GM19452 (cell line): Measurements from ENCODE around the gene UGT1A6.
"Not testable (repeated sequence)": the region's sequence is repeated elsewhere in the genome, so short reads cannot be mapped to it uniquely, and the experiment has no call there.

Experiments used
- ATAC-seq: cut with Tn5 transposase; IDR thresholded peaks from one replicate; pipeline ENCODE4 v1.9.1; 2021; ENCODE audit not compliant: unreplicated experiment

UGT1A6 gene

DNA sequence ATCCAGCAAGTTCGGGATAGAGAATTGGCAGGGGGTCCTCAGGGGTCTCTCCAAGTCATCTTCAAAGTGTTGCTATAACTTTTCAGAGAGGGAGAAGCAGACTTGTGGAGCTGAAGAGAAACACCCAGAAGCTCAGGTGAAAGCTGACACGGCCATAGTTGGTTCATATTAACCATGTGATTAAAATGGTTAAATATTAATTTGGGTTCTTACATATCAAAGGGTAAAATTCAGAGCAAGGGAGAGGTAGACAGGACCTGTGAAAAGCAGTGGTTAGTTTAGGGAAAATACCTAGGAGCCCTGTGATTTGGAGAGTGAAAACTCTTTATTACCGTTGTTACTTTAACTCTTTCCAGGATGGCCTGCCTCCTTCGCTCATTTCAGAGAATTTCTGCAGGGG lies at the start of gene UGT1A6:
UGT1A6 (plus strand) TSS at position 243 of the 400 bp plus-strand sequence; CDS start at position 358, 115 bp downstream.
- ATAC-seq, result no peak

DNA sequence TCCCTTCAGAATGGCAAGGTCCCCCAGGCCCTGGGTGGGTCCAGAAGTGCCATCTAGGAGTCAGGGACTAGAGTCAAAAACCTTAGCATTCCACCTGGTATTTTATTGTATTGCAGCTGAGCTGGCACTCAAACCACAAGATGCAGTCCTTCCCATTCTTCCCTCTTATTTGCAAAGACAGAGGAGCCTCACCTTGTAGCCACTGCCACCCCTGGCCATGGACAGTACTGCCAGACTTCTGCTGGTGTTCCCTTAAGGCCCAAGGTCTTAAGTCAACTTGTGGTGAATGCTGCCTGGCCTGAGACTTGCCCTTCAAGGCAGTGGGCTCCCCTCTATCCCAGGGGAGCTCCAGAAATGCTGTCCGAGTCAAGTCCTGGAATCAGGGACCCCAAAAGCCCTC lies 49.6 kb upstream of the UGT1A6 start:
- no peak for ATAC-seq

DNA sequence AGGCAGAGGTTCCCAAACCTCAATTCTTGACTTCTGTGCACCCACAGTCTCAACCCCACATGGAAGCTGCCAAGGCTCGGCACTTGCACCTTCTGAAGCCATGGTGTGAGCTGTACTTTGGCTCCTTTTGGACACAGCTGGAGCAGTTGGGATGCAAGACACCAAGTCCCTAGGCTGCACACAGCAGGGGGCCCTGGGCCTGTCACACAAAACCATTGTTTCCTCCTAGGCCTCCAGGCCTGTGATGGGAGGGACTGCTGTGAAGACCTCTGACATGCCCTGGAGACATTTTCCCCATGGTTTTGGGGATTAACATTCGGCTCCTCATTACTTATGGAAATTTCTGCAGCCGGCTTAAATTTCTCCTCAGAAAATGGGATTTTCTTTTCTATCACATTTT lies 46.7 kb upstream of the UGT1A6 start:
- not testable (repeated sequence) for ATAC-seq

DNA sequence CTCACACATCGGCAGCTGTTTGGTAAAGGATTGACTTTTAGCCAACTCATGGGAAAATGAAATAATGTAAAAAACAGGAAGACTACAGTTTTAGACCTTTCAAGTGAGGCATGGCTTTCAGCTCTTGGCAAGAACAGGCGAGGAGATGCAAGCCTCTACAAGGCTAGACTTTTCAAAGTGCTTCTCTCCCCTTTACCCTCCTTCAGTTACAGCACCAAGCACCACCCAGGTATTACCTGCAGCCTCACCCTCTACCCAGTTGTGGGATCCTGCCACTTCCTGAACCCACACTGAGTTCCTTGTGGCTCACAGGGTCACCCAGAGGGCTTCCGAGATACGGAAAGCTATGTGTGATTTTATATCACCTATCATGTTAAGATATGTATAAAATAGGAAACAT lies 41.7 kb upstream of the UGT1A6 start:
- no peak for ATAC-seq

DNA sequence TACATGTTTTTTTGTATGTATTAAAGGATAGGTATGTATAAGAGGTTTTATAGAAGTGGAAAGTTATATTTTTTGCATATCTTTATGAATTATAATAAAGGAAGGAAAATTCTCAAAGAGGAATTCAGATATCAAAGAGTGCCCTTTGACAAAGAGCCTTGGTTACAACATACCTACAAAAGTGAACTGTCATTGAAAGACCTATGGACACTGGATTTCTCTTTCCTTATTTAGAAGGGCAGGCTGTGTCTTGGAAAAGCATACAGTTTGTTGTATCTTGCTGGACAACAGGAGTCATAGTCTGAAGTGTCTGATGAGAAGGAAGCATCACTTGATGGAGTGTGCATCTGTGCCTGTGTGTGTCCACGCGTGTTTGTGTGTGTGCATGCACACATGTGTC lies 41.3 kb upstream of the UGT1A6 start:
- ATAC-seq, result no peak

DNA sequence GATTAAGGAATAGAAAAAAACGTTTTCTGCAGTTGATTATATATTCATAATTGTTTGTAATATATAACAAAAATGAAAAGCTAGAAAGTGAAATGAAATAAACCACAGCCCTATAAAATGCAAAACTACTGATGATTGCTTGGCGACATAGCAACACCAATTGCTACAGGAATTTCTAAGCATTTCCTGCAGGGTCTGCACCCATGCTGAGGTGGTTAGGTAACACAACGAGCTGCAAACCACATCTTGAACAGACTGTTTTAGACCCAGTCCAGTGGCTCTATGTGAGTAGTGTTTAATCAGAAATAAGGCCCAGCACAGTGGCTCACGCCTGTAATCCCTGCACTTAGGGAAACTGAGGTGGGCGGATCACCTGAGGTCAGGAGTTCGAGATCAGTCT lies 38.2 kb upstream of the UGT1A6 start:
- no peak for ATAC-seq

DNA sequence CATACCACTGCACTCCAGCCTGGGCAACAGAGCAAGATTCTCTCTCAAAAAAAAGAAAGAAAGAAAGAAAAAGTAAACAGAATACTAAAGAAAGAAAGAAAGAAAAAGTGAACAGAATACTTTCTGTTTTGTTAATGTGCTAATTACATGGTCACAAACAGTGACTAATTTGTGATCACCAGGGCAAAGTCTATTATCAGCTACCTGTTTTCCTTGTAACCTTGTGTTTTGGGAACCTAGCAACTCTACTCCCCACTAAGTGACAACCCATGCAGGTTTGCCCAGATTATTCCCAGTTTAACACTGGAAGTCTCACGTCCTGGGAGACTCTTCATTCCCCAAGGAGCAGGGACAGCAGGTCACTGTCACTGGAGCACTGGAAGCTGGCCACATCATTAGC lies 37.6 kb upstream of the UGT1A6 start:
- ATAC-seq, result no peak

DNA sequence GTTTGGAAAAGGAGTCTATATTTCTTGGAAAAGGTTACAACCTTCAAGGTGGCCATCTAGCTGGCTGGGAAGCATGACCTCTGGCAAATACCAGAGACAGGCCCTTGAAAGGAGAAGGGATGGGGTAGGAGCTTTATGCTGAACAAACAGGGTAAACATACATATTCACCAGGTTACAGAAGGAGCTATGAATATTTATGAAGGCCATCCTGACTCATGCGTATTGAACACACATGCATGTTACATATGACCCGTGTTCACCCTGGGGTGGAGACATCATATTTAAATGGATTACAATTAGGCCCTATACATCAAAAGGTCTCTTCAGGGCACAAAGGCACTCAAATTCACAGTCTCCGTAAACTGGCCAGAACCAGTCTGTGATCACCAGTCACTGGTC lies 36.7 kb upstream of the UGT1A6 start:
- not testable (repeated sequence) for ATAC-seq

DNA sequence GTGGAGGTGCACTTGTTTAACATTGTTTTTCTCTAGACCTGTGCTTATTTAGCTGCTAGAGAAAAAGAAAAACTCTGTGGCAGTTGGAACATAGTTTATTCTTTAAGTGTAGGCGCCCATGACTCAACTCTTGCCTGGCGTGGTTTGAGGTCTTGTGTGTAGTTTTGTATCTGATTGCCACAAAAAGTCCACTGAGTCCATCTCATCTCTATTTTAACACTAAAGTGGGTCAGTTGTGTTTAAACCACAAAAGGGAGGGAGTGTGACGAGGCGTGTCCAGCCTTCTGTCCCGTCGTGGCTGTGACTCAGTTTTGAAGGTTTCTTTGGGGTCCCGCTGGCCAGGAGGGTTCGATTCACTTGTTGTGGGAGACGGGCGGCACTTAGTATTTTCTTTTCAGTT lies 36.2 kb upstream of the UGT1A6 start:
- ATAC-seq, result no peak

DNA sequence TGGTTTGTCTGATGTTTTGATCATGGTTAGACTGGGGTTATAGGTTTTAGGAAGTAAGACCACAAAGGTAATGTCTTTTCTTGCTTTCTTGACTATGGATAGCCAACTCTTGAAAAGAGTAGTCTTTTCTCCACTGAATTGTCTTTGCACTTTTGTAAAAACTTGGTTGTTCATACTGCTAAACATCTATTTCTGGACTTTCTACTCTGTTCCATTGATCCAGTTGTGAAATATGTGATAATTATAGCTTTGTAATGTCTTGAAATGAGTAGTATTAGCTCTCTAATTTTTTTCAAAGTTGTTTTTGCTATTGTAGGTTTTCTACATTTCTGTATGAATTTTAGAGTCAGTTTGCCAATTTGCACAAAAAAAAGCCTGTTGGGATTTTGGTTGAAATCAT lies 34.1 kb upstream of the UGT1A6 start:
- no peak for ATAC-seq

DNA sequence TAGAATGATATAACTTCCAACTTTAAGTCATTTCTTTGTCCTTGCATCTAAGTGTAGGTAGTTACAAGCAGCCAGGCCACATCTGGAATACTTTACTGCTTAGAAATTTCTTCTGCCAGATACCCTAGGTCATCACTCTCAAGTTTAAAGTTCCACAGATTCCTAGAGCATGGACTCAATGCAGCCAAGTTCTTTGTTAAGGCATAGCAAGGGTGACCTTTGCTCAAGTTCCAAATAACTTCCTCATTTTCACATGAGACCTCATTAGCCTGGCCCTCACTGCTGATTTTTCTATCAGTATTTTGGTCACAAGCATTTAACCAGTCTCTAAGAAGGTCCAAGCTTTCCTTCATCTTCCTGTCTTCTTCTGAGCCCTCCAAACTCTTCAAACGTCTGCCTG lies 28.8 kb upstream of the UGT1A6 start:
- ATAC-seq, result no peak

DNA sequence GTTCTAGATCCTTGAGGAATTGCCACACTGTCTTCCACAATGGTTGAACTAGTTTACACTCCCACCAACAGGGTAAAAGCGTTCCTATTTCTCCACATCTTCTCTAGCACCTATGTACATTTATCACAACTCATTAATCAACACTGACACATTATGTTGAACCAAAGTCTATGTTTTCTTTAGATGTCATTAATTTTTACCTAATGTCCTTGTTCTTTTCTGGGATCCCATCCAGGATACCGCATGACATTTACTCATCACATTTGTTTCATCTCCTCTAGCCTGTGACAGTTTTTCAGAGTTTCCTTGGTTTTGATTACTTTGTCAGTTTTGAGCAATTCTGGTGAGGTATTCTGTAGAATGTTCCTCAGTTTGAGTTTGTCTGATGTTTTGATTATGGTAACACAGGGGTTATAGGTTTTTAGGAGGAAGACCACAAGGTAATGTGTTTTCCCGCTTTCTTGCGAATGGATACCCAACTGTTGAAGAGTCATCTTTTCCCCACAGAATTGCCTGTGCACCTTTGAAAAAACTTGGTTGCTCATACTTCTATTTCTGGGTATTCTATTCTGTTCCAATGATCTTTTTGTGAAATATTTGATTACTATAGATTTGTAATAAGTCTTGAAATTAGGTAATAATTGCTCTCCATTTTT lies 24.0 kb upstream of the UGT1A6 start:
- ATAC-seq, result no peak

DNA sequence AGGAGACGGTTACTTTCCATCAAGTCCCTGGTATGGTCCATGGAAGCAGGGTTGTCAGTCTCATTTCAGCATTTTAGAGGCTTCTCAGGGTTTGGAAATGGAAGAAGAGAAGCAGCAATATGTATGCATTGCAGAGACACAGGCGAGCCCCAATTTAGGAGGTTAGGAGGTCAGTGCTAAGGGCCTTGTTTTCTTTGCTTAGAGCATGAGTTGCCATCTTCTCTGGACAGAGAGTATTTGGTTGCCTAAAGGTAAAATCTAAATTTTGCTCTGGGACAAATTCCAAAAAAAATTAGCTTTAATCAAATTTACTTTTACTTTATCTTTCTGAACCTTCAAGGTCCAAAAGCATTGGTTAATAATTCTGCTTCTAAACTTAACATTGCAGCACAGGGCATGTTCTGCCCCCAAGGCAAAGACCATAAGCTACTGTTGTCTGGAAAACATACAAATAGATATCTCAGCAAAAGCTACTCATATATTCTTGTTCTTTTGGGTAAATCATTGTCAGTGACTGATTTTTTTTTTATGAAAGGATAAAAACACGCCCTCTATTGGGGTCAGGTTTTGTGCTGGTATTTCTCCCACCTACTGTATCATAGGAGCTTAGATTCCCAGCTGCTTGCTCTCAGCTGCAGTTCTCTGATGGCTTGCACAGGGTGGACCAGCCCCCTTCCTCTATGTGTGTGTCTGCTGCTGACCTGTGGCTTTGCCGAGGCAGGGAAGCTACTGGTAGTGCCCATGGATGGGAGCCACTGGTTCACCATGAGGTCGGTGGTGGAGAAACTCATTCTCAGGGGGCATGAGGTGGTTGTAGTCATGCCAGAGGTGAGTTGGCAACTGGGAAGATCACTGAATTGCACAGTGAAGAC lies 21.2 kb upstream of the UGT1A6 start, which contains the start of gene UGT1A9:
UGT1A9 (plus strand) TSS at position 609 of the 872 bp plus-strand sequence; CDS start at position 646, 37 bp downstream.
- ATAC-seq, result no peak

DNA sequence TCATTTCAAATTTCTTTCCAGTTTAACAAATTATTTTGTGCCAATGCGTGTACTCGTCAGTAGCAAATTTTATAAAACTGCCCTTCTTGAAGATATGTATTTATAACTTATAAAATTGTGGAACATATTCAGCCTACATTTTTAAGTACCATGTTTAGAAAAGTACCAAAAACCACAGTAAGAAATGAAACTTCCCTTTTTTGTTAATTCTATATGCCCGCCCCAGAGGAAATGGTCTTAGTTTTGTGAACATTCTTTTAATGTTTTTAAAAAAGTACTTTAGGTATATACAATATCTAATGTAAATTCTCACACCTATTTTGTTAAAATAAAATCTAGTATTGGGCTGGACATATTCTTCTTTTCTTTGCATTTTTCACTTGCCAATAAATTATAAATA lies 19.8 kb upstream of the UGT1A6 start:
- no peak for ATAC-seq

DNA sequence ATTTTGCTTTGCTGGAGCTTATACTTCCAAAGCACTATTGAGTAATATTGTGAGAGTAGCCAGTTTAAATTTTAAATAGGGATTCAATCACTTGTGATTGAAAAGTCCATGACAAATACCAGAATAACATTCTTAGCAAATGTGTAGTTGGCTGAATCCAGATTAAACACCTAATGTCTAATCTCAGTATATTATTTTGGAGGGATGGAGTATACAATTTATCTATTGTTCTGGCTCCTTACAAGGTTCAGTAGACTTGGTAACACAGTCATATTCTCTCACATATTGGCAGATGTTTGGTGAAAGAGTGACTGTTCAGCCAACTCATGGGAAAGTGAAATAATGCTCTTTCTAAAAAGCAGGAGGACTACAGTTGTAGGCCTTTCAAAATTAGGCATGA lies 18.8 kb upstream of the UGT1A6 start:
- no peak for ATAC-seq

DNA sequence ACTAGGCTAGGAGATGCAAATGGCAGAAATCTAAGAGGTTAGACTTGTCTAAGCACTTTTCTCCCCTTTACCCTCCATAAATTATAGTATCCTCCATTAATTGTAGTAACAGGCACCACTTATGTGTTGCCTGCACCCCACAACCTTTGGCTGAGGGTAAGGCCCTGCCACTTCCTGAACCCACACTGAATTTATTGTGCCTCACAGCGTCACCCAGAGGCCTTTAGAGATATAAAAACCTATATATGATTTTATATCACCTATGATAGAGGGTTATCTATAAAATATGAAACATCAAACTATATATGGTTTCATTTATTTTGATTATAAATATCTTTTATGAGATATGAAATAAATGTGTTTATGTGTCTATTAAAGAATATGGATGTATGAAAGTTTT lies 18.4 kb upstream of the UGT1A6 start:
- no peak for ATAC-seq

DNA sequence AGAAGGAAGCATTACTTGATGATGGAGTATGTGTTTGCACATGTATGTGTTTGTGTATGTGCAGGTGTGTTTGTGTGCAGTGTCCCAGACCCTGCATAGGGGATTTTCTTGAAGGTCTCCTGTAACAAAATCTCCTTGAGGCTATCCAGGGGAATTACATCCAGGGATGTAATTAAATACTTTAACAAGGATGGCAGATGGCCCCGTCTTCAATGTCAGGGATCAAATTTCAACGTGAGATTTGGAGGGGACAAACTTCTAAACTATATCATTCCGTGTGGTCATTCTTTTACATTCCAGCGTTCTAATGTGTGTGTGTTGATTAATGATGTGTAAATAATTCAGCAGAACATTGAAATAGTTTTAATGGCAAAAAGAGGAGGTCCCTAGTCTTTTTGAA lies 17.7 kb upstream of the UGT1A6 start:
- no peak for ATAC-seq

DNA sequence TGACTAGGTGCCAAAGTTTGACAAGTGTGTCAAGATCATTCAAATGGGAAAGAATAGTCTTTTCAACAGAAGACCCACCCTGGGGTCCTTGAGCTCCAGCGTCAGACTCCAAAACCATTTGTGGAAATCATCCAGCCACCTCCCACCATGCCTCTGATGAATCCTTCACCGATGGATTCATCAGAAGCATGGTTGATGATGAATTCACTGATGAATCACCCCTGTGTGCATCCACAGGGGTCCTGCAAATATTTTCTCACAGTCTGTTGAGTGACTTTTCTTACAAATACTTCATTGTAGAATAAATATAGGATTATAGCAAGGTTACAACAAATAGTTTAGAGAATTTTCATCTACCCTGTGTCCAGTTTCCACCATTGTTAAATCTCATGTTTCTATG lies 16.6 kb upstream of the UGT1A6 start:
- no peak for ATAC-seq

DNA sequence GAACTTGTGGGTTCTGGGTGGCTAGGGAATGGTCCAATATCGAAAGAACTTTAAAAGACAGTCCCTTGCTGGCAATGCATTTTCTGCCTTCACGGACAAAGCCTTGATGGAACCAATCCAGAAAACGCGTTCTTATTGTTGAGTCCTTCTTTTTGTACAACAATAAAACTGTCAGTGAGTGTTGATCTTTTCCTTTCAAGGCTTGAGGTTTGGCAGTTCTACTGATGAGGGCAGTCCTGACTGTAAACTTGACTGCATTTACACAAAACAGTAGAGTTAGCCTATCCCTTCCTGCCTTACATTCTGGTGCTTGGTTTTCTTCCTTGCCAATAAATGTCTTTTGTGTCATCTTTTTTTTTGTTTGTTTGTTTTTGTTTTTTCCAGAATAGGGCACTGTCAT lies 13.5 kb upstream of the UGT1A6 start:
- no peak for ATAC-seq

DNA sequence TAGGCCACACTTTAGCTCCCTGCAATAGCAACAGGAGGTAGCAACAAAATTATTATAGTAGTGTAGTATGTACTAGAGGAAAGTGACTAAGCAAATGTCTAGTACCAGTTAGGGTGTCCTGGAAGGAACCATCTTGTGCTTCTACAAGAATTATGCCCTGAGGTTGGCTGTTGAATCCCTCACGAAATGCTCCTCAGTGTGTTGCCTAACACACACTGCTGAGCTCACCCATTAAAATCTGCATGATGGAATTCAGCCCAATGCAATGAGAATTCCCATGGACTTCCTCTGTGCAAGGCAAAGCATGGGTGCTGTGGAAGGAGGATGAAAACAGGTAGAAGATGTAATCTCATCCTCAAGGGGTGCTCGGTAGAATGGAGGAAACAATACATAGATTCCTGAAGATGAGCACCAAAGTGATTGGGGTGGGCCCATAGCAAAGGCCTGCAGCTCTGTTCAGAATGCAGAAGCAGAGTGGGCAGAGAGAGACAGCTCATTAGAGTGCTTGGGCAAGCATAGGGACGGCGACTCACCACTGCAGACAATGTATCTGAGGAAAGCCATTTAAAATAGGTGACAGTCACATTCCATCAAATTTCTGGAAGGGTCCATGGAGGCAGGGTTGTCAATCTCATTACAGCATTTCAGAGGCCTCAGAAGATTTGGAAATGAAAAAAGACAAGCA lies 12.2 kb upstream of the UGT1A6 start:
- no peak for ATAC-seq

DNA sequence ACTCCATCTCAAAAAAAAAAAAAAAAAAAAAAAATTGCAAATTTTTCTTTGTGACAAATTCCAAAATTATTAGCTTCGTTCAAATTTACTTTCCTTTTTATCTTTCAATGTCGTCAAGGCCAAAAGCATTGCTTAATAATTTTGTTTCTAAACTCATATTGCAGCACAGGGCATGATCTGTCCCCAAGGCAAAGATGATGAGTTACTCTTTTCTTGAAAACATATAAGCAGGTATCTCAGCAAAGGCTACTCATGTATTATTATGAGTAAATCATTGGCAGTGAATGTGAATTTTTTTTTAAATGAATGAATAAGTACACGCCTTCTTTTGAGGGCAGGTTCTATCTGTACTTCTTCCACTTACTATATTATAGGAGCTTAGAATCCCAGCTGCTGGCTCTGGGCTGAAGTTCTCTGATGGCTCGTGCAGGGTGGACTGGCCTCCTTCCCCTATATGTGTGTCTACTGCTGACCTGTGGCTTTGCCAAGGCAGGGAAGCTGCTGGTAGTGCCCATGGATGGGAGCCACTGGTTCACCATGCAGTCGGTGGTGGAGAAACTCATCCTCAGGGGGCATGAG lies 11.1 kb upstream of the UGT1A6 start, which contains the start of gene UGT1A7:
UGT1A7 (plus strand) TSS at position 381 of the 579 bp plus-strand sequence; CDS start at position 418, 37 bp downstream.
- no peak for ATAC-seq
